Renal cortex interstitium (tissue), 11 donors: ENCODE measurements around the gene OR14A16. TPM values are rescaled to one million over a fixed set of nuclear protein-coding genes. Genes with fewer than 3 reads are reported as not detected.

Source experiments
- DNase-seq, 11 donors: peaks; one replicate each; pipeline ENCODE4 v3.0.0-alpha.2; 2013; ENCODE audit warnings: low read depth in 9 of 11, low spot score in 4 of 11; ENCODE audit errors: extremely low read depth in 1 of 11
- polyA plus RNA-seq, 3 donors: library from polyadenylated mRNA; unstranded; fragments of 120-200 nt; gene quantifications; one replicate each; pipeline ENCODE4 v1.2.1, GENCODE V29; 2013; ENCODE audit not compliant: insufficient read length in 3 of 3

Gene OR14A16
- polyA plus RNA-seq, 3 donors, result not detected

DNA sequence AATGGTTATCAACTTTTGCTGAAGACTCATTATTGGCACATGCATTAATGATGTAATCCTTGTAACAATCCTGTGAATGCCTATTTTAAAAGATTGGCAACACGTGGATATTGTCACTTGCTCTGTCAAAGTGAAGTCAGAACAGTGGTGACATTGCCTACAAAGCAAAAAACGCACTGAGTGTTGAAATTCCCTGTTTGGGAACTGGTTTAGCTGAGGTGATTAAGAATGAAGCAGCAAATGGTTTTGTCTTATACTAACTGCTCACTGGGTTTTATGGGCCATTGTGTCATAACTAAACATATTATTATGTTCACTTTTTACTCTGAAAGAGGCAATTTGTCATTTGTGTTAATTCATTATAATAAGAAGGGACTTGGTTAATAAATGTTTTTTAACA, 11.3 kb downstream of the OR14A16 start:
- DNase-seq, result no peak

DNA sequence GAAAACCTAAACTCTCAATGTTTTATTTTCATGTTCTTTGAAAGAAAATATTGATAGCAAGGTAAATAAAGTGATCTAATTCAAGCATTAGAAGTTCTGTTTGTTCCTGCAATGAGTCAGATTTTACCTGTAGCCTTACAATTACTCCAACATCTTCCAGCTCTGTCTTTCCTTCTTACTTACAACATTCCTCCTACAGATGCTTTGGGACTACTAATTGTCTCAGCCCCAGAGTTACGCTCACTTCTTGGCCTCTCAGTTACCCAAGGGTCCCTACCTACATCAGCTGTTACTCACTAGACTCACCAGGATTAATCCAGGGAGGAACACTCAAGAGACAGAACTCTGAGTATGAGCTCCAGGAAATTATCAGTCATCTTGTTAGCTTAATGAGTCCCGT, 26.4 kb downstream of the OR14A16 start:
- no peak for DNase-seq

DNA sequence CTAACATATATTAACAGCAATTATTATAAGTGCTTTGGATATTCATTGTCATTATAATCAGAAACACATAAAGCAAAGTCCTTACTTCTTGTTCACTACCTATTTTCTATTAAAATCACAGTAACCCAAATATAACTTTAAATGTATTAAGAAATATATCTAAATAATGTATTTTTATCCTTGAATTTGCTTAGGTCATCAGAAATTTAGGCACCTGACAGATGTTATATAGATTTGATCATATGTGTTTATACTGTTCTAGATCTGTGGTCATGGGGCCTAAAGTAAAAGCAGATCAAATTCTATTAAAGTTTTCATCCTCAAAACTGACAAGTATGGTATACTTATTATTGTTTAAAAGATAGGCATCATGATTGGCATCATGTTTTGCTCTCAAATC, 54.3 kb downstream of the OR14A16 start:
- DNase-seq, result no peak

Other genes with a start within 250 kb of the OR14A16 start
- not detected for gene OR2G2, start 235.8 kb downstream of the OR14A16 start, polyA plus RNA-seq
- not detected for gene OR2G3, start 218.5 kb downstream of the OR14A16 start, polyA plus RNA-seq
- not detected for gene OR13G1, start 144.4 kb downstream of the OR14A16 start, polyA plus RNA-seq
- gene OR6F1, start 107.5 kb downstream of the OR14A16 start, polyA plus RNA-seq, result not detected
- not detected for gene OR14K1, start 85.5 kb downstream of the OR14A16 start, polyA plus RNA-seq
- not detected for gene OR14A2, start 76.0 kb downstream of the OR14A16 start, polyA plus RNA-seq
- gene OR1C1, start 63.6 kb downstream of the OR14A16 start, polyA plus RNA-seq, result not detected
- not detected for gene OR11L1, start 17.8 kb upstream of the OR14A16 start, polyA plus RNA-seq
- gene TRIM58, start 33.1 kb upstream of the OR14A16 start, polyA plus RNA-seq, result 1 to 10 TPM; 1.1 to 2.2 (median 1.3) TPM
- under 1 TPM; 0.21 to 0.54 (median 0.22) TPM for gene OR2W3, start 71.5 kb upstream of the OR14A16 start, polyA plus RNA-seq
- not detected for gene OR2T8, start 96.1 kb upstream of the OR14A16 start, polyA plus RNA-seq
- gene OR2AJ1, start 100.8 kb upstream of the OR14A16 start, polyA plus RNA-seq, result not detected
- gene OR2L8, start 124.7 kb upstream of the OR14A16 start, polyA plus RNA-seq, result not detected
- not detected for gene OR2AK2, start 141.1 kb upstream of the OR14A16 start, polyA plus RNA-seq
- not detected for gene OR2L5, start 189.5 kb upstream of the OR14A16 start, polyA plus RNA-seq
- gene OR2L2, start 206.0 kb upstream of the OR14A16 start, polyA plus RNA-seq, result under 1 TPM; 0.04 to 0.14 (median 0.06) TPM
- gene OR2L3, start 222.7 kb upstream of the OR14A16 start, polyA plus RNA-seq, result not detected